Heart left ventricle (tissue), 13 donors: ENCODE results near the gene LRRC27.

Experiments
- CTCF ChIP-seq, 12 donors: fragments of 200-600 bp; sonication (generic) in 4 of 12; IDR thresholded peaks; one replicate each; pipeline versions ENCODE4 v1.5.0 to v1.8.0; 2018 to 2022; ENCODE audit warnings: antibody characterized with exemption in 12 of 12, mild to moderate bottlenecking in 5 of 12
- POLR2A ChIP-seq, 2 donors: fragments of 450-650 bp; IDR thresholded peaks; one replicate each; pipeline ENCODE4 v1.6.1; 2017; ENCODE audit warnings: antibody characterized with exemption in 2 of 2, mild to moderate bottlenecking in 2 of 2, moderate library complexity in 2 of 2
- donor health status: ischemic (EF 13 %, LVEDD 7.1; RV severe dilation, severe dysfunction).
- donor health status: DM: no; HTN: yes; CAD: no.
- donor health status: DM: no; HTN: no; CAD: no.
- donor health status: ischemic (EF 25% LVEDD 6.9; RV normal size, moderate dysfunction).
- donor health status: ischemic (EF 25% LVEDD 5.7; RV mildly dilated, moderate dysfunction).
- donor health status: ischemic (EF 35%, LVEDD 5.7; RV mildly dilated, moderate dysfunction).
- donor health status: nonischemic (EF 11% LVEDD 7.7; RV severe dilation, severe dysfunction).
- donor health status: DM: yes; HTN: yes; CAD: no.
- donor health status: PGD.
- donor health status: ischemic (EF 29% LVEDD 5.4; RV normal size, mild dysfunction).
- donor health status: nonischemic (EF 23%, LVEDD 6.1; RV moderate dilation, normal function).

- TF ChIP-seq CTCF (IDR thresholded peaks at IDR 0.05) (no peak), POLR2A (IDR thresholded peaks at IDR 0.05) (no peak)
Measured at GRCh38 chr10:132411561-132412253, 79.7 kb downstream of the LRRC27 start.
